ENCODE measurements around the gene MRPL12.

- TF ChIP-seq CTCF (IDR thresholded peaks at IDR 0.05) (no peak), EZH2phosphoT487 (IDR thresholded peaks at IDR 0.05) (no peak), EZH2 (IDR thresholded peaks at IDR 0.05) (no peak)
Observed at GRCh38 chr17:81710514-81711308, 7.5 kb downstream of the MRPL12 start.

Data from neural progenitor cell (in vitro differentiated cells).